GM19452 (cell line): Measurements from ENCODE around the gene CEBPA.

Source experiments
- ATAC-seq: cut with Tn5 transposase; IDR thresholded peaks from one replicate; pipeline ENCODE4 v1.9.1; 2021; ENCODE audit not compliant: unreplicated experiment

Gene CEBPA

DNA sequence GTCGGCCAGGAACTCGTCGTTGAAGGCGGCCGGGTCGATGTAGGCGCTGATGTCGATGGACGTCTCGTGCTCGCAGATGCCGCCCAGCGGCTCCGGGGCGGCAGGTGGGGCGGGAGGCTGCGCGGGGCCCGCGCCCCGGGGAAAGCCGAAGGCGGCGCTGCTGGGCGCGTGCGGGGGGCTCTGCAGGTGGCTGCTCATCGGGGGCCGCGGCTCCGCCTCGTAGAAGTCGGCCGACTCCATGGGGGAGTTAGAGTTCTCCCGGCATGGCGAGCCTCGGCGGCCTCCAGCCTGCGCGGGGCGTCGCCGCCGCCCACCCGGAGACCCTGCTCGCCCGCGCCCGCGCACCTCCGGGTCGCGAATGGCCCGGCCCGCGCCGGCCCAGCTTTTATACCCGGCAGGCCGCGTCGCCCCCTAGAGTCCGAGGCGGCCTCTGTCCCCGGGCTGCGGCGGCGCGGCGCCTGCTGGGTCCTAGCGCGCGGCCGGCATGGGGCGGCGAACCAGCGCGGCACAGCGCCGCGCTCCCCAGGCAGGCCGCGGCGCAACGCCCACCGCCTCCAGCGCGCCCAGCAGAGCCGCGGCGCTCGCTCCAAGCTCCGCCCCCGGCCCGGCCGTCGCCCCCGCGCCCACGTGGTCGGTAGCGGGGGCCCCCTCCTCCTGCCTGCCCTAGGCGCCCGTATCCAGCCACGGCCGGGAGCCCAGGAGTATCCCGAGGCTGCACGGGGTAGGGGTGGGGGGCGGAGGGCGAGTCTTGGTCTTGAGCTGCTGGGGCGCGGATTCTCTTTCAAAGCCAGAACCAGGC lies at the start of gene CEBPA:
CEBPA (minus strand) TSS at position 360 of the 799 bp plus-strand sequence; CDS start at position 240, 120 bp downstream.
- ATAC-seq, result peak; percentile 95

GRCh38 chr19:33350538-33351309 lies 48.4 kb upstream of the CEBPA start:
- no peak for ATAC-seq

DNA sequence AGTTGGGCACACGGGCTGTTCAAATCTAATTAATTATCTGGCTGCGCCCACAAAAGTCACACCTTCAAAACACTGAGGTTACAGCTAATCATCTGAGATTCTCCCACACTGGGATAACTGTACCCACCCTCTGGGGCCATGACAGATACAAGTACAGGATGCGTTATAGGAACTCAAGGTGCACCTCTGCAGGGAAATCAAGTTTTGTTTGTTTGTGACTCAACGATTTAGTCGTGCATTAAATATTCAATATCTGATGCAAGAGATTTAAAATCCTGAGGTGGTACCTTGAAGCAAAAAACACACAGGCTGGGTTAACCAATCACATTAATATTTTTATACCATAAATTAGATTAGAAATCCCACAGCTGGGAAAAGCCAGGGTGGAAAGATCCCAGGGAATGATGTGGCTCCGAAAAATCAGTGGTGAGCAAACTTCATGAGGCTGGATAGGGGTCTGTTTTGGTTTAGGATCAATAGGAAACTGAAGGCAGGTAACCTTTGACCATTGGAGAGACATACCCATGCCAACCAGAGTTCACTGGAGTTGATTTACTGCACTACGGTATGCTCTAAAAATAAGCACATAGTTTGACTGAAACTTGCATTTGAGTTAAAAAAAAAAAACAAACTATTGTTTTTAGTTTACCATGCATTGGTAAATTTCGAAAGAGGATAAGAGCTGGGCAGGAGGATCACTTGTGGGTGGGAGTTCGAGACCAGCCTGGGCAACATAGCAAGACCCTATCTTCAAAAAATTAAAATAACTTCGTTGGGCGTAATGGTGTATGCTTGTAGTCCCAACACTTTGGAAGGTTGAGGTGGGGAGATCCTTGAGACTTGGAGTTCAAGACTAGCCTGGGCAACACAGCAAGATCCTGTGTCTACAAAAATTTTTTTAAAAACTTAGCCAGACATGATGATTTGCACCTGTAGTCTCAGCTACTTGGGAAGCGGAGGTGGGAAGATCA lies 47.3 kb upstream of the CEBPA start:
- no peak for ATAC-seq

DNA sequence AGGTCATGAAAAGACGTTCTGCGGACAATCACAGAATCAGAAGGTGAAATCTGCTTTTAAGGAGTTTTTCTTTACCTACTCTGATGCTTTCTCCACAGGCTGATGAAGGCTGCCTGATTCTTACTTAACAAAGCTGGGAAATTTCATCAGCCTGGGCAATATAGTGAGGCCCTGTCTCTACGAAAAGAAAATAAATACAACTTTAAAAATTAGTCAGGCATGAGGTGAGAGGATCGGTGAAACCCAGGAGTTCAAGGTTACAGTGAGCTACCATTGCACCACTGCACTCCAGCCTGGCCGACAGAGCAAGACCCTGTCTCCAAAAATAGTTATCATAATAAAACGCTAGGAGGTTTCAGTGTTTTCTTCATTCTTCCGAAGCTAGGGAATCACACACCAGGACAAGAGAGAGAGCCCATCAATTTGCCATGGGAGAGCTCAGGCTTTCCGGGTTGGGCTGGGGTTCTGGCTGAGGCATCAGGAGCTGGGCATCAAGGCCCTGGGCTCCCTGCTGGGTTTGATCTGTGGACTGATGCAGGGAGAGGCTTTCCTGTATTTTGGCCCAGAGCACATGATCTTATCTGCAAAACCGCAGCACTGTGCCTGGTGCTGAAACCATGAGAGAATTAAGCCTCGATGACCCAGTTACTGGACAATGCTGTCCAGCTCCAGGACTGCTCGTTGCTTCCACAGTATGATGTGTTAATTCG lies 46.1 kb upstream of the CEBPA start:
- no peak for ATAC-seq

DNA sequence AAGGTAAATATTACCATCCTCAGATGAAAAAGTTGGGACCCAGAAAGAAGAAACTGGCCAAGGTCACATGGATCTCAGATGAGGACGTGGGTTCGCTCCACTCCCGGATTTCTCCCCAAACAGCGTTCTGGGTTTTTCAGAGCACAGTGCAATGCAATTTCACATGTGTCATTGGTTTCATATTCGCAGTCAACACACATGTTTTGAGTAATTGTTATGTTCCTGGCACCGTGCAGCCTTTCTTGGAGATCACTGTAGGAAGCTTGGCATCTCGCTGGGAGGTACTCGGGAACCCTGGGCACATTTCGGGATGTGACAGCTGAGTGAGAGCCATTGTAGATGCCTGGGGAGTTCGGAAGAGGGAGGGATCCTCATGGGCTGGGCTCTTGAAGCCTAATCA lies 45.0 kb upstream of the CEBPA start:
- no peak for ATAC-seq

DNA sequence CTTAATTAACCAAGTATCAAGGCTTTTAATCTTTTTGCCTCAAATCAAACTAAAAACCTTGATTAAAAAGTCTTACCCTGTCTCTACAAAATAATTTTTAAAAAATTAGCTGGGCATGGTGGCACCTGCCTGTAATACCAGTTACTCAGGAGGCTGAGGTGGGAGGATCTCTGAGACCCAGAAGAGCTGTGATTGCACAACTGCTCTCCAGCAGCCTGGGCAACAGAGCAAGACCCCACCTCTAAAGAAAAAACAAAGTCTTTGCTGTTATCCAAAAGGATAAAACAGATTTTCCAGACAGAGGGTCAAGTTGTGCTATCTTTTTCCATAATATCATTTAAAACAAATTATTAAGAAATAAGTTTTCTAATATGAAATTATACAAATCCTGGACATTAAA lies 44.3 kb upstream of the CEBPA start:
- no peak for ATAC-seq

DNA sequence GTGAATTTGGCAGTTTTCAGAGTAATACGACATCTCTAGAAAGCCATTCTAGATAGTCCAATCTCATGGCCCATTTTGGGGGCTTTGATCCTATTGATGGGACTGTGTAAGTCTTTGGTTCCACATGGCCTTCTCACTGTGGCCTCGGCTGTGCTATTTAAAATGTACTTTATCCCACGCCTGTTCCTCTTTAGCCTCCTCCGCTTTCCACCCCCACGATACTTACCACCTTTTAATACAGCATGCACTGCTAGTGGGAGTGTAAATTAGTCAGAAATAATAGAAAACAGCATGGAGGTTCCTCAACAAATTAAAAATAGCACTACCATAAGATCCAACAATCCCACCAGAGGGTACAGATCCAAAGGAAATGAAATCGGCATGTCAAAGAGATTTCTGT lies 42.8 kb upstream of the CEBPA start:
- no peak for ATAC-seq

DNA sequence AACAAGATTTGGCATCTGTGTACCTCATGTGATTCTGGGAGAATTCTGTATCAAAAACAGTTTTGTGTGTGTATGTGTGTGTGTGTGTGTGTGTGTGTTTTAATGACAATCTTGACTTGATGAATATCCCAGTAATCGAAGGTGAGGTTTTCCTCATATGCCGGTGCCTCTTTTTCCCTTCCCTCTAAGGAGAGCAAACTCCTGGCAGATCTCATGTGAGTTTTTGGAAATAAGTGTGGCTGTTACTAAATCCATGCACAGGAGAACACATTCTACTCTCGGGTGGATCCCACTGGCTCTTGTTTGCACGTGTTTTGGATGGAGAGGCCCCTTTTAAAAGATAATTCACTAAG lies 42.2 kb upstream of the CEBPA start:
- ATAC-seq, result no peak

DNA sequence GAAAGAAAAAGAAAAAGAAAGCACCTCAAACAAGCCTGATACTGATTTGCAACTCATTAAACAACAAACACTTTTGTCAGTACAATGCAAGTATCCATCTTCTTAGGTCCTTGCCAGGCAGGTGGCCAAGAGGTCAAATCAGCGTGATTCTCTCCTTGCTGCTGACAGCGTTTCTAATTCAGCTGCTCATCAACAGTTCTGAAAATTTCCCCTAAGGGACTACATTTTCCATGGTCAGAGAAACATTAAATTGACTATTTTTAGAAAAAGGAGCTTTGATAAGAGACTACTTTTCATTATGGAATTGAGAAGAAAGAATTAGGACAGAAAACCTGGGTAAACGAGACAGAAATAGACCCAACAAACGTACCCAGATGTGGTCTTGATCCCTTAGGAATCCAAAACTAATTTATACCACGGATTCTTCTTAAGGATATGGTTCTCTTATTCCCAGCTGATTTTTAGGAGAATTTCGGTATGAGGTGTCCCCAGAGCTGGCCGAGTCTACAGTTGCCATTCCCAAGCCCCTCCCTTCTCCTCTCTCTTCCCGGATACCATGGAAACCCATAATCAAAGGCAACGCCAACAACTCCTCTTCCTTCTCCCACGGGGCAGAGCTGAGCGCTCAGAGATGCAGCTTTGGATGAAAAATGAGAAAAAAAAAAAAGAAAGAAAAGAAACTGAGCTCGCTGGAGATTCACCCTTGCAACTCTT lies 41.7 kb upstream of the CEBPA start:
- ATAC-seq, result no peak

GRCh38 chr19:33343301-33343700 lies 41.0 kb upstream of the CEBPA start:
- ATAC-seq, result no peak

DNA sequence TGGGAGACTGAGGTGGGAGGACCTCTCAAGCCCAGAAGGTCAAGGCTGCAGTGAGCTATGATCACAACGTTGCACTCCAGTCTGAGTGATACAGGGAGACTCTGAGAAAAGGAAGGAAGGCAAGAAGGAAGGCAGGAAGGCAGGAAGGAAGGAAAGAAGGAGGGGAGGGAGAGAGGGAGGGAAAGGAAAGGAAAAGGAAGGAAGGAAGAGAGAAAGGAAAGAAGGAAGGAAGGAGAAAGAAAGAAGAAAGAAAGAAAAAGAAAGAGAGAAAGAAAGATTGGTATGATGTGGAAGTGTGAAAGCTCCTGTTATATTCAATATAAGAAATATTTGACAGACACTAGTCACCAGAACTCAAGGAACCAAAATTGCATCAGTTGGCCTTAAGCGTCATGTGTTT lies 38.7 kb upstream of the CEBPA start:
- no peak for ATAC-seq

DNA sequence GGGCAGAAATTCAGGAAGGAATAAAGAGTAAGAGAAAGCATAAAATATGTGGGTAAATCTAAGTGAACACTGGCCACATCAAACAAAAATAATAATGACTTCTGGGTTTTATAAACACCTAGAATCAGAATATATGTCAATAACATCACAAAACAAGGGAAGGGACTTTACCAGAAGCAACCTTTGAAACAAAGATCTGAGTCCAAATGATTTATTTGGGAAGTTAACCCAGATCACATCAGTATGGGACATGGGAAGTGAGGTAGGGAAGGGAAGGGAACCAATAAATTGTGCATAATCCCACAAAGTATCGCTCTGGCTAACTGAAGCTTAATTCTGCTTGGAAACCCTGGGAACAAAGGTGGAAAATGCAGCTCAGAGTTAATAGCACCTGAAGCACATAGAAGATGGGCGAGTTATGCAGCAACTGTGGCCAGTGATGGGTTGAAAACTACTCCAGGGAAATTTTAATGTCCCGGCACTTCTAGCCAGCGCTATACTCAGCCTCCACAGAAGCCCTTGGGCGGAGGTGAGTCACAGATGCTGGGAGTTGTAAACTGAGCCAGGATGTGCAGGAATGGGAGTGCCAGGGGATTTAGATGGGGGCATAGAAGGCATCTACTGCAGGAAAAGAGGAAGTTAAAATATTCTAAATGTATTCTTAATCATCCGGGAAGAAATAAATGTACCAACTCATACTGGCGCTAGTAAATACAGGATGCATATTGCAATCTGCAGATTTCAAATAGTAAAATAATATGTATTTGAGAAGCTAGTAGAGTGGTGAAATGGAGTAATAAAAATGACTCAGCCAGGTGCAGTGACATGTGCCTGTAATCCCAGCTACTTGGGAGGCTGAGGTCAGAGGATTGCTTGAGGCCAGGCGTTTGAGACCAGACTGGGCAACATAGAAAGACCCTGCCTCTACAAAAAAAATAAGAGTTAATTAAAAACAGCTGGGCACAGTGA lies 37.0 kb upstream of the CEBPA start:
- no peak for ATAC-seq

- ATAC-seq, result no peak
Measured at GRCh38 chr19:33335446-33335845, 33.1 kb upstream of the CEBPA start.

DNA sequence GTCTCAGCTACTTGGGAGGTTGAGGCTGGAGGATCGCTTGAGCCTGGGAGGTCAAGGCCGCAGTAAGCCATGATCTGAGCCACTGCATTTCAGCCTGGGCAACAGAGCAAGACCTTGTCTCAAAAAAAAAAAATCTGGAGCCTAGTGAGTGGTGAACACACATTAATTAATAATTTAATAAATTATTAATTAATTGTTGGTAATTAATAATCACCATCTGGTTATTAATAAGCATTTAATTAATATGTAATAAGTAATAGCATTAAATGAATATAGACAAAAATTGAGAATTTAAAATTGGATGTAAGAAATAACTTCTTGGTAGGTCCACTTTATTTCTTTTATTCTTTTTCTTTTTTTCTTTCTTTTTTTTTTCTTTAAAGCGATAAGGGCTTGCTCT lies 31.9 kb upstream of the CEBPA start:
- no peak for ATAC-seq

- ATAC-seq, result no peak
Measured at GRCh38 chr19:33333642-33334041, 31.3 kb upstream of the CEBPA start.

GRCh38 chr19:33333151-33333550 lies 30.8 kb upstream of the CEBPA start:
- ATAC-seq, result no peak

- ATAC-seq, result no peak
Measured at GRCh38 chr19:33332248-33332647, 29.9 kb upstream of the CEBPA start.

- no peak for ATAC-seq
Measured at GRCh38 chr19:33329736-33330135, 27.4 kb upstream of the CEBPA start.

GRCh38 chr19:33329060-33329459 lies 26.7 kb upstream of the CEBPA start:
- ATAC-seq, result no peak
